PFSK-1 (cell line): Measurements from ENCODE around the gene EFCAB6.

Experiments used
- POLR2AphosphoS5 ChIP-seq: IDR thresholded peaks from 2 replicates; pipeline ENCODE4 v1.6.1; 2012; ENCODE audit warnings: low read depth, mild to moderate bottlenecking, control low read depth, low read length, moderate library complexity
- REST ChIP-seq, 2 experiments: IDR thresholded peaks; 2 replicates each; pipeline versions ENCODE4 v1.6.1 to v1.8.0; 2011 to 2012; ENCODE audit warnings: low read depth in 2 of 2, low read length in 2 of 2, control low read depth in 1 of 2, inconsistent platforms in 1 of 2, mild to moderate bottlenecking in 1 of 2, moderate library complexity in 1 of 2; ENCODE audit not compliant: insufficient read depth in 1 of 2
- SIN3A ChIP-seq: IDR thresholded peaks from 2 replicates; pipeline ENCODE4 v1.6.1; 2012; ENCODE audit warnings: mild to moderate bottlenecking, low read length, moderate library complexity, borderline replicate concordance; ENCODE audit not compliant: insufficient read depth

GRCh38 chr22:43533656-43534428 lies 278.3 kb downstream of the EFCAB6 start:
- TF ChIP-seq POLR2AphosphoS5 (no peak), REST (IDR thresholded peaks at IDR 0.05; ENCODE audit: insufficient read depth in 1 of 2, low read depth in 2 of 2, low read length in 2 of 2) (no peak), SIN3A (no peak)
